ENCODE data around the gene ACTN2.

DNA sequence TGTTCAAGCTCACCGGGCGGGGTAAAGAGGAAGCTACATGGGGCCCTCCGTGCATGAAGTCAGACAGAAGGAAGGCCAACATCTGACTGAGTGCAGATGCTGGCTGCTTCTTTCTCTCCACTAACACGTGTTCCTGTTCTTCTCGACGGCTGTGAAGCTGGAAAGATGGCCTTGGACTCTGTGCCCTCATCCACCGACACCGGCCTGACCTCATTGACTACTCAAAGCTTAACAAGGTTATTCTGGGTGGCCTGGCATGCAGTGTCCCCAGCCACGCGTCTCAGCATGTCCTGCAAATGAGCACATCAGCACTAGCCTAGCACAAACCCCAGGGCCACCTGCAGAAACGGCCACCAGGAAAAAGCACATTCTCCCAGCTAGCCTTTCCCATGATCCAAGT lies 41.2 kb downstream of the ACTN2 start:
- TF ChIP-seq, protein P1, sequence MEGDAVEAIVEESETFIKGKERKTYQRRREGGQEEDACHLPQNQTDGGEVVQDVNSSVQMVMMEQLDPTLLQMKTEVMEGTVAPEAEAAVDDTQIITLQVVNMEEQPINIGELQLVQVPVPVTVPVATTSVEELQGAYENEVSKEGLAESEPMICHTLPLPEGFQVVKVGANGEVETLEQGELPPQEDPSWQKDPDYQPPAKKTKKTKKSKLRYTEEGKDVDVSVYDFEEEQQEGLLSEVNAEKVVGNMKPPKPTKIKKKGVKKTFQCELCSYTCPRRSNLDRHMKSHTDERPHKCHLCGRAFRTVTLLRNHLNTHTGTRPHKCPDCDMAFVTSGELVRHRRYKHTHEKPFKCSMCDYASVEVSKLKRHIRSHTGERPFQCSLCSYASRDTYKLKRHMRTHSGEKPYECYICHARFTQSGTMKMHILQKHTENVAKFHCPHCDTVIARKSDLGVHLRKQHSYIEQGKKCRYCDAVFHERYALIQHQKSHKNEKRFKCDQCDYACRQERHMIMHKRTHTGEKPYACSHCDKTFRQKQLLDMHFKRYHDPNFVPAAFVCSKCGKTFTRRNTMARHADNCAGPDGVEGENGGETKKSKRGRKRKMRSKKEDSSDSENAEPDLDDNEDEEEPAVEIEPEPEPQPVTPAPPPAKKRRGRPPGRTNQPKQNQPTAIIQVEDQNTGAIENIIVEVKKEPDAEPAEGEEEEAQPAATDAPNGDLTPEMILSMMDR (IDR thresholded peaks at IDR 0.05; ENCODE audit: low read length), result no peak
- no peak for TF ChIP-seq EZH2phosphoT487 (IDR thresholded peaks at IDR 0.05; ENCODE audit: low read length)
